Stimulated activated CD4-positive, alpha-beta T cell treated with anti-CD3 and anti-CD28 coated beads, TNF-alpha, amount 100 ng/mL, for 24 hours (primary cell): ENCODE measurements around the gene PIEZO2.

Experiments used
- DNase-seq, 3 experiments: peaks; one replicate each; pipeline ENCODE4 v3.0.0-alpha.2; 2020; ENCODE audit warnings: low read depth in 3 of 3

PIEZO2 gene

DNA sequence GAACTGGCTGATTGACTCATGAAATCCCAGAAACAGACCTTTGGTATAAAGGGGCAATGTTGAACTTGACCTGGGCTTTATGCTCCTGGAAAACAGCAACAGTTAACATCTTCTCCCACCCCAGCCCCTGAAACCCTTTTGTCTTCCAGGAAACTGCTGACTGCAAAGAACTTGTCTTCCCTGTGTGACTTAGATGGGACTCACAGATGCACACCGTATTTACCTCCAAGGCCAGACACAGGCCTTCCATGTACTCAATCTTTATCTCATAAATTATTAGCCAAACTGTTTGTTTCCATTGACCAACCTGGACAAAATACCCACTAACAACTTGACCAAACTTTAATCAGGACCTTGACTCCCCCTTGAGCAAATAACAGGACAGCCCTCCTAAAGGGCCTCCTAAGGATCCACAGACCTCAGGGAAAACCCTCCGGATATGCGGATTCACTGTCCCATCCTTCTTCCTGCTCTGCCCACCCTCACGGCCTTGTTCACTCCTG, 36.3 kb downstream of the PIEZO2 start:
- no peak for DNase-seq

DNA sequence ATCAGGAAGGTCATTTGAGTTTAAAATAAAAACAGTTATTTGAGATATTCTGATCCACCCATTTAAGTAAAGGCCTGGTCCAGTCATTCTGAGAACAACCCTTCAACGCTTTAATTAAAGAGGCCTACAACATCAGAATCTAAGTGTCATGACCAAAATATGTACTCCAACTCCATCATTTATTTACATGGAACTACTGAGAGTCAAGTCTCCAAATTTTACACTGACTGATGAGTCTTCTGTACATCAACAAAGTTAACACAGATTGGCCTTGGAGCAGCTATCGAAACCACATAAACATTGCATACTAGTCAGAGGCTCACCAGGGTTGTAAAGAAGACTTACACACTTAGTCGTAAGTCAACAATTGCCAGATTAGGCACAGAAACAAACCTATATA, 37.1 kb downstream of the PIEZO2 start:
- no peak for DNase-seq

DNA sequence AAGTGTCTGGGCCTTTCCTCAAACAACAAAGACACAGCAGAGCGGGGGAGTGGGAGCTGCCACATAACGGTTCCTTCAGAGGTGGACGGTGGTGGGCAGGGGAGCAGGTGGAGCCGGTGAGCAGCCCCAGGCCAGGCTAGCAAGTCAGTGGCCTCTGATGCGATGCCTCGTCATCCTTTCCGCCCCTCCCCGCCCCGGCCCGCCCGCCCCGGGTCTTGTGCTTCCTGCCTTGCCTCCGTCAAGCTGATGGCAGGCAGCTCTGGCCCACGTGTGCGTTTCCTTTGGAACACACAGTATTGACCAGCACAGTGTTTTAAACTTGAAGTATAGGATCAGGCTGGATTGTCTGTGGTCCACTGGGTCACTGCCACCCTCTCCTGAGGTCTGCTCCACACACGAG, 38.9 kb downstream of the PIEZO2 start:
- no peak for DNase-seq

DNA sequence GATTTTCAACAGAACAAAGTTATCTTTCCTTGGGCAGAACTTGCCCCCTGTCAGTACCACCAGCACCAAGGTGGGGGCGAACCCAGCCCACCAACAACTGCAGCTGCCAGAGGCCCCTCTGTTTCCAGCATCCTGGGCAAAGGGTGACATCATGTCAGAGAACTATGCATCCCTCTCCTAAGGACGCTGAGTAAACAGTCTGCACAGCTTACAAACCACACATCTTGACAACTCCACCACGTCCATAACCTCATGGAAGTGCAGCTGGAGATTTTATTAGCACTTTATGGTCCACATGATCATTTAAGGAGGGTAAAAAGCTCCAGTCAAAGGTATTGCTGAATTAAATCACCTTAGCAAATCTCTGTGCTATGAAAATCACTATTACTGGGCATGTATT, 40.4 kb downstream of the PIEZO2 start:
- no peak for DNase-seq

DNA sequence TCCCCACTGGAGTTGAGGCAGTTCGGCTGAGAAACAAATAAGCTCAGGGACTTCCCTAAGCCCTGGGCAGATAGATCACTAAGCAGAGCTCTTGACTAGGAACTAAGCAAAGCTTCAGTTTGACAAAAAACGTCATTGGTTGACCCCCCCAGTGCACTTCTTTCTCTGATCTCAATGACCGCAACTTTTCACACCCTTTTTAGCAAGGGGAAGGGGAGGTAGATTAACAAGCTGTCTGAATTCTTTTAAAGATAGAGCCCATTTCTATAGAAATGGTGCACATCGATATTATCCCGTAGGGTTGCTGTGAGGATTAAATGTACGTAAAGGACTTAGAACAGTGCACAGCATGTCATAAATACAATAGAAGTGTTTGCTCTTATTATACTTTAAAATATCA, 42.5 kb downstream of the PIEZO2 start:
- DNase-seq: no peak

DNA sequence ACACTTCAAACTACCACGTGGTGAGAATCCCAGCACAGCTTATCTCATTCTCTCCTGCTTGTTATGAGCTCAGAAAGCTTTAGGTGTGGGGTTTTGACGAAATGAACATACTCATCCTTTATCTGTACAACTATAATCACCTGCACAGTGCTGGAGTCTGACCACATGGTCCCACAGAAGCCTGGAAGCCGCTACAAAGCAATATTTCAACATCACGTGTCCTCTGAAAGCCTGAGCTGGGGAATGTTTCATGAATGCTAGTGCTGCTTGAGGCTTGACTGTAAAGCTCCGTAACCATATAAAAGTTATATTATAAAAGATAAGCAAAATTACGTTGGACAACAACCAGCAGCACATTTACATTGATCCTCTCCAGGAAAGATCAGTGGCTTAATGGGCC, 43.9 kb downstream of the PIEZO2 start:
- no peak for DNase-seq

DNA sequence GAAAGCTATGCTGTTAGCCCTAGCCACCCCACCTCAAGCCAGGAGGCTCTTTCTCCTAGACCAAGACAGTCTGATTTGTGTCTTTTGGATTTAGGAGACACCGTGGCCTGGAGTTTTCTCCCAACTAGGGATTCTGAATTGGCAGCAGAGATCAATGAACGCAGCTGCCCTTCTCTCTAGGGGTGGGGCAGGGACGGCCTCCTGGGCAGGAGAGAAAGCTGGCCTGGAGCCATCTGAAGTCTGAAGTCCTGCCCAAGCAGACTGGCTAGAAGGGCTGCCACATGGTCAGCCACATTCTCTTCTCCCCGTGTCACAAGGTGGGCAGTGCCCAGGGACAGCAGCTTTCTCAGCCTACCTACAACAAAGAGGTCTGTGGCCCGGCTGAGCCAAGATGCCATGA, 45.1 kb downstream of the PIEZO2 start:
- DNase-seq: no peak

DNA sequence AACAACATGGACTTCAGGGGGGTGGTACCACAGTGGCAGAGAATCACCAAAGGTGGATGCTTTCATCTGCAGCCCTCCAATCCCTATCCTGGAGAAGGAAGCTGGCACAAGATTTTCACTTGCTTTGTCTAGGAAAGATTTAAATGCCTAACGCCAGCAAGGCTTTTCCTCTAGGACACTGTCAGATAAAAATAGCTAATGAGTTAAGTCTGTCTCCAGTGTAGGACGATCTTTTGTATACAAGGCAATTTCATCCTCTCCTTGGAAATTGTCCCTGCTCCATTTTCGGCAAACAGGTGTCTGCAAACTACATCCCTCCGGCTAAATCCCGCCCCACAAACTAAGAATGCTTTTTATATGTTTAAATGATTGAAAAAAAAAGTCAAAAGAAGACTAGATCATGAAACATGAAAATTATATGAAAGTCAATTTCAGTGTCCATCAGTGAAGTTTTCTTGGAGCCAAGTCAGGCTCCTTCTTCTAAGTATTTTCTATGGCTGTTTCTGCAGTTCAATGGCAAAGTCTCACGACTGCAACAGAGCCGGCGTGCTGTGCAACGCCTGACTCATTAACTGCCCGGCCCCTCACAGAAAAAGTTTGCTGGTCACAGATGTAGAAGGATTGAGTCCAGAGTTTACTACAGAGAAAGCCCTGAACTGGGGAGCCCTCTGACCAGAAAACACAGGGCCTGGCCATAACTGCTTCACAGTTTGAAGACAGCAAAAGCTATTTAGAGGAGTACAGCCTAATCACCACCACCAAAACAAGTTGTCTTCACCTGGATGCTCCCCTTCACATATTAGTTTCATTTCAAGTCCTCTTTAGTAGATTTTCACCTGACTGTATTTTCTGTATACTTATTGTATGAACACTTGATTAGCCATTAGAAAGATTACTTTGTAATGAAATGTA, 52.3 kb downstream of the PIEZO2 start:
- DNase-seq: no peak

DNA sequence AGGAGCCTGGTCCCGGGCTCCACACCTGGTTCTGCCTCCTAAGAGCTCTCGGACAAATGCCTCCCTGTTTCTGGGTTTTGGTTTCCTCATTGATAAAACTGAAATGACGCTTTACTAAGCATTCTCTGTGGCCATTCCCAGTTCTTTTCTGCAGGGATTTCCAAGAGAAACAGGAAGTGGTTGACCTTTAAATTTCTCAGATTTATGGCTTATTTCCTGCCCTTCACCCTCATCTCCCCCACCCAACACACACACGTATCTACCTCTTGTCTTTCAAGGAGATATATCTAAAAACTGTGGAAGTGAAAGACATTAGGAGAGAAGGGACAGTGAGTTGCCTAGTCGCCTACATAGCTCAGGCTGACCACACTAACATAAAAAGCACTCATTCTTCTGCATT, 53.0 kb downstream of the PIEZO2 start:
- DNase-seq: no peak

DNA sequence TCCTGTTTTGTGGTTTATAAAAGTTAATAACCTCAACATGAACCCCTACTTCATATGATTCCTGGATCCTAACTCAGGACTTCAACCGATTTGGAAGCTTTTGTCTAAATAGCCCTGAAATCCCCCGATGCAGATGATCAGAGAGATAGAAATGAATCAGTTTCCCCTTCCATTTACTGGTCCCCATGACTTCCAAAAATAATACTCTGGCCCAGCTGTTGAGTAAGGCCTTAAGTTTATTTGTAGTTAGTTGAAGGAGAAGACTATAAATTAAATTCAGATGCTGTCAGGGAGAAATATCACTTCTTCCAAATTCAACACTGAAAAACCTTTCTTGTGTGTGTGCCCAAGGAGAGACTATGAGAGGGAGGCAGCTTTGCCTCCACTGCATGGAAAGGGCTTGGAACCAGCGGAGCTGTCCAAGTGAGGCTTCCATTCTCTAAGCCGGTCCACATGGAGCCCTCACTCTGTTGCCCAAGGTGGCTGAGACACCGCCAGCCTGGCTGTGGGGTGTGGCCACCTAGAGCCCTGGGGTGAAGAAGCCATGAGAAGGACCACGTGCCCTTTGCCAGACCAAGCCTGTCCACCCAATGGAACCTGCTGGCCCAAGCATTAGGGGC, 53.6 kb downstream of the PIEZO2 start:
- no peak for DNase-seq

DNA sequence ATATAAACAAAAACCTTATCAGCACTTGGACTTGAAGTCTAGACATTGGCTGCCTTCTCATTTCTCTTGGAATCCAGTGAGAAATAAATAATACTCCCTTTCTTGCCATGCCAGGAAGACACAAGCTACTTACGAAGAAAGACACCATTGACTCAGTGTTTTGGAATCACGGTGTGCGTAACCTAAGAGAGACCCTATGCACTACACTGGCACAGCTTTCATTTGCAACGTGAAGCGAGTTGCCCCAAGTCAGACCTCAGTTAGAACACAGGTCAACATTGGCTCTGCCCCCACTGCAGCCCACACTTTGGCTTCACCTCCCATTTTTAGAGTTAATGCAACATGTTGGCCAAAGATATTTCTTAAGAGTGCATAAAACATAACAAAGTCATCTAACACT, 54.2 kb downstream of the PIEZO2 start:
- DNase-seq: no peak

DNA sequence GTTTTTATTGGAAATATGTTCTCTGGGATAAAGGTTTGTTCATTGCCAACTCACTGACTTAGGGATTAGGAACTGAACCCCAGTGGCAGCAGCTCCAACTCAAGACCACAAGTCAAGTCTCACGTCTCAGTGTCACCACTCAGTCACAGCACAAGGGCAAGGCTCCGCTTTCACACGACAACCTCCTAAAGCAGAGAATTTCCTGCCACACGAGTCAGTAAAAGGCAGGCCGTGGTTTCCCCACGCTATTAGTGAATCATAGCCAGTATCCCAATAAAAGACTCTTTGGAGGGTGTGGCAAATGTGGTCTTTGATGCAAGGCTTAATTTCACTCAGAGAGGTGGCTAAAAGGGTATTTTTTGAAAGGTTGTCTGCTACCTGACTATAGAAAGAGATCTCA, 57.6 kb downstream of the PIEZO2 start:
- DNase-seq: no peak

DNA sequence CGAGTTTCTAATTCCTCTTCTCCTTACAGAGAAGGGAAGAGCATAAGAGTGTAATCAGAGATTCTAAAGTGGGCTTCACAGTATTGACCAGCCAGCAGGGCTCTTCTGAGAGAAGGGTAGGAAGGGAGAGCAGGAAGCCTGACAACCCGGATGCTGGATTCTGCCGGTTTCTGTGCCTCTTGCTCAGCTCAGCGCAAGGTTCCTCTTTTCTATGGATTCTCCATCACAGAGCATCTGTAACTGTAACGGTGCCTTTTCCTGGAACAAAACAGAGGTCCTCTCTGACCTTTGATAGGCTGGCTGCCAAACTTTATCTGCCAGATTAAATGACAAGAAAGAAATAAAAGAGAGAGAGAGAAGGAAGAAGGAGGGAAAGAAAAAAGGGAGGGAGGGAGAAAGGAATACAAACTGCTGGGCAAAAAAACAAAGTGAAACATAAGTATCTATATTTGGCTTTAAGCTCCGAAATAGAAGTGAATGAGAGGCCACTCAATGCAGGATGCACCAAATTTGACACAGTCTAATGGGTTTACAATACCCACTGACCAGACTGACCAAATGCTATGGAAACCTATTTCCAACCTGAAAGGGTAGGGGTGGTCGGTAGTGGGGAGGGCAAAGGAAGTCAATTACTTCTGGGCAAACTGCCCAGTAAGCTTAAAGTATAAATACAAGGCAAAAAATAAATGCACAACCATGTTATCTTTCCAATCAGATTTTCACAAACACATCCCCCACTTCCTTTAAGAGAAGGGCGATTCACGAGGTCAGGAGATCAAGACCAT, 59.2 kb downstream of the PIEZO2 start:
- no peak for DNase-seq

DNA sequence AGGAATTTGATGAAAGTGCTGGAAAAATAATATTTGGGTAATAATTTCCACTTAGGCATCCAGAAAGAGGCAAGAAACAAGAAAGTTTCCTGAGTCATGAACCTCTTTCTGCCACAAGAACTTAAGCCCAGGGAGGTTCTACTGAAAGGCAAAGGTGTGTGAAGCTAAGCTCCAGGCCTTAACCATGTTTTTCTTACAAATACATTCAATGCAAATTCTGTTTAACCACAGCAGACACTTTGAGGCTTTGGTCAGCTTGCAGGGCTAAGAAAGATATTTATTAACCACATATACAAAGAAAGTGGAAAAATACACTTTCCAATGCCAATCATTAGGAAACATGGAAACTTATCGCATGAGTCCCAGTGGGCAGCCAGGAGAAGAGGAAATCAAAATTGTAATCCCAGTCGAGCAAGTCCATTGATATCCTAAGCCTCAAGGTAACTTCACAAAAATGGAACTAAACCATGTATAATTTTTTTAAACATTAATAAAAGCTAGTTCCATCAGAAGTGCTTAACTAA, 68.3 kb downstream of the PIEZO2 start:
- DNase-seq: no peak

DNA sequence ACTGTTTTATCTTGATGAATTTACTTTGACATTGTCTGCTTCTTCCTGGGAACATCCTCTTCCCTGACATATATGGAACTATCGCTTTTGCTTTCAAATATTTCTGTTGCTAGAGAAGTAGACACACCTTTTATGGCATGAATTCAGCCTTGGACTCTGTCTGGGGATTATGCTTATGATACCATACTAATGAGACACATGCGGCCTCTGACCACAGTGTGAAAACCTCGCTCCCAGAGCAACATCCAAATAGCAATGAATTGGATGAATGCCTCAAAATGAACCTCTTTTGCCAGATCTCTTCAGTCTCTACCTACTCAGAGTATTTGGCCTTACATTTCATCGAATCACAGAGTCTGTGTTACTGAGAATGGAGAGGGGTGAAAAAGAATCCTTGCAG, 70.9 kb downstream of the PIEZO2 start:
- no peak for DNase-seq

DNA sequence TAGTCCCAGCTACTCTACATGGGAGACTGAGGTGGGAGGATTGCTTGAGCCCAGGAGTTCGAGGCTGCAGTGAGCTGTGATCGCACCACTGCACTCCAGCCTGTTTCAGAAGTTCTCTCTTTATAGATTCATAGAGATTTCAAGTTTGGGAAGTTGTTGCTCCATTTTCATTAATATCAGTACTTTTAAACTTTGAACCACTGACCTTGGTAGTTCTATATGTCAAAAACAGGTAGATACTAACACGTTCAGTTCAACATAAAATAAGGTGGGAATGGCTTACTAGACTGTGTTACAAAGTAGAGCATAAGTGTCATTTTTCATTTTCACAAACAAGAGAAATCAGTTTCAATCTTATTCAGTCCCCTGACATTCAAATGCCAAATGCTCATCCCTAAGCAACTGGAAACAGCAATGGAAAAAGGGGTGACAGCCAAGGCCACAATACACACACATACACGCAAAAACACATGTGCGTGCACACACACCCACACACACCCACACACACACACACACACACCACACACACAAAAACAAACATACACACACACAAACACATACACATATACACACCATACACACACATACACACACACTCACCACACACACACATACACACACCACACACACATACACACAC, 71.7 kb downstream of the PIEZO2 start:
- no peak for DNase-seq

DNA sequence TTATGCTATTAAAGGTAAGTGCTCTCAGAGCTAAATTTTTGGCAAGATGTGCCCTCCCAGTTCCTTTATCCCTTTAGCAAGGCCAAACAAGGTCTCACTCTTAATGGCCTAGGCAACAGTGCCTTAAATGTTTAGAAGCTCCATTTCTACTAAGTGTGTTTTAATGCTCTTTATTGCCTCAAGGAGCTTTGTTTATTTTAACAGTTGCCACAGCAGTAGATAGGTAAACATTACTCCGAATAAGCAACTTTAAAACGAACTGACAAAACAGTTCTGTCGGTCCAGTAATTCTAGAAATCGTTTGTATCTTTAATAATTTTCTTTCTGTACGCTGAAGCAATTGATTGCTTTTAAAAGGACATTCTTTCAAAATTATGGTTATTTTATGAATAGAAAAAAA, 74.5 kb downstream of the PIEZO2 start:
- no peak for DNase-seq

DNA sequence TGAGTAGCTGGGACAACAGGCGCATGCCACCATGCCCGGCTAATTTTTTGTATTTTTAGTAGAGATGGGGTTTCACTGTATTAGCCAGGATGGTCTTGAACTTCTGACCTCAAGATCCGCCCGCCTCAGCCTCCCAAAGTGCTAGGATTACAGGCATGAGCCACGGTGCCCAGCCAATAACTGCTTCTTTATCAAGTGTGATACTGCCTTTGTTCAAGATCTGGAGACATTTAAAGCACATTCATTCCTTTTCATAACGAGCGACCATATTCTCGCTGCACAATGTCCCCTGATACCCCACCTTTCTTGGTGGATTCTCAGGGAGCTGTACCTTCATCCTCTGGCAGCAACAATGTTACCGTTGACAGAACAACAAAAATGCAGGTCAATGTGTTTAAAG, 75.4 kb downstream of the PIEZO2 start:
- no peak for DNase-seq

DNA sequence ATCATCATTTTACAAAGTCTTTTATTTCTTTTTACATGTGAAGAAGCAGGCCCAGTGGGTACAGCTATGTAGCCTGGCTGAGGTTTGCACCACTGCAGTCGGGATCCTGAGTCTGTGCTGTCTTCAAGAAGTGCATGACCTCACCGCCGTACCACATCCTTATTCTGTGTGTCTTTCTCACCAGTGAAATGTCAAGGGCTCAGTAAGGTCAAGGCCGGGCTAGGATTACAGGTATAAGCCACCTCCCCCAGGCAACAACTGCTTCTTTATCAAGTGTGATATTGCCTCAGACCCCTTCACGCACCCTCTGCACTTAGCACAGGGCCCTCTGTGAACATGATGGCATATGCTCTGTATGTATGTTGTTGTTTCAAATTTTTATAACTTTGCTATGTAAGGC, 76.7 kb downstream of the PIEZO2 start:
- DNase-seq: no peak

DNA sequence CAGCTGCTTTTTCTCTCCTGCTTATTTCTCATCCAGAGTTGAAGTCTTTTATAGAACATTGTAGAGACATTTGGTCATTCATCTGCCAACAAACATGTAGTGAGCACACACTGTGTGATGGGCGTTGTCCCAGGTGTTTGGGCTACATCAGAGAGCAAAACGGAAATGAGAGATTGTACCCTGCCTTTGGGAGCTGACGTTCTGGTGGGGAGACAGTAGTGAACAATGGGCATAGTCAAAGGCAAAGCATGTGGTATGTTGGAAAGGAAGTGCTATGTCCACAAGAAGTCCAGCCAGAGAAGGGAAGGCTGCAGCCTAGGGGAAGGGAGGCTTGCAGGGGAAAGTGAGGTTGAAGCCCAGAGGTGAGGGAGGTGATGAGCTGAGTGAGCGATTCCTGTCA, 78.1 kb downstream of the PIEZO2 start:
- DNase-seq: no peak

DNA sequence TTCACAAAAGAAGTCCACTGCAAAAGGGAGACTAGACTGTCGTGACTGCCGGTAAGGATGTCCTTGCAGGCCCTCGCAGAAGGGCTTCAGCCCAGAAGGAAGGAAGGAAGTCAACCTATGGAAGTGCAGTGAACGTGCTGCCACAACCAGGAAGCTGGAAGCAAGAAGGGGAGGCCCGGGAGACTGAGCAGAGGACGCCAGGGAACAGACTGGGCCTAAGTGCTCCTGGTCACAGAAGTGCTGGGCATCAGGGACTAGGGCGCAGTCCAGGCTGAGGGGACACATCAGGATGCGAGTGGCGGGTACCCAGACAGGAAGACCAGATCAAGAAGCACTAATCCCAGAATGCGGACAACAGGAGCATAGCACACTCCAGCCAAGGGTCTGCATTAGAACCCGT, 78.8 kb downstream of the PIEZO2 start:
- DNase-seq: no peak

DNA sequence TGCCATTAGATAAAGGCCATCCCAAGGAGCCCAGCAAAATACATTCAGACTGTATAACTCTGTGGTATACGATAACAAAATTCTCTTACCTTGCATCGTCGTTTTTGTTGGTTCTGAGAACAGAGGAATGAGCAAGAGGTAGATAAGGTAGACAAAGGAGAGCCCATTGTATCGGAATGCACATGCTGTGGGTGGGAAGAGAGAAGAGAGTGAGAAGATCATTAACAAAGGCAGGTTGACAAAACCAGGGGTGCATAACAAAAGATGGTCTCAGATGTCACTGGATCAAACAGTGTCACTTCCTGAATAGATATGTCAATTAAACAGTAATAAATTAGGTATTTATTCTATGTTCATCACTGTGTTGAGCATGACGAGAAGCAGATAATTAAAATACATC, 83.3 kb downstream of the PIEZO2 start:
- DNase-seq: no peak
